ENCODE results near the gene CCR7.

CCR7 gene

DNA sequence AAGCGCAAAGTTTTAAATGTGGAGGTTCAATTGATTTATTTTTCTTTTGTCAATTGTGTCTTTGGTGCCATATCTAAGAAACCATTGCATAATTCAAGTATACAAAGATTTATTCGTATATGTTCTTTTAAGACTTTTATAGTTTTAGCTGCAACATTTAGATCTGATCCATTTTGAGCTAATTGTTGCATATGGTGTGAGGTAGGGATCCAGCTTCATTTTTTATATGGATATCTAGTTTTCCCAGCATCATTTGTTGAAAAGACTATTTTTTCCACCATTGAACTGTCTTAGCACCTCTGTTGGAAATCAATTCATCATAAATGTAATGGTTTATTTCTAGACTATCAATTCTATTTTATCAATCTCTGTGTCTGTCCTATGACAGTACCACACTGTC is 2.1 kb upstream of the CCR7 start:
- TF ChIP-seq EZH2 (IDR thresholded peaks at IDR 0.05) (no peak), FOXP2 (optimal IDR thresholded peaks at IDR 0.05; ENCODE audit: control extremely low read depth, extremely low read length, insufficient read depth) (no peak), POLR2AphosphoS5 (IDR thresholded peaks at IDR 0.05; ENCODE audit: borderline replicate concordance, low read depth, low read length) (no peak)
- Histone ChIP-seq H3K4me3 (no peak overlapping the region), H3K36me3 (ENCODE audit: insufficient read depth, low read length) (no peaks in the 10 kb centered on the region), H3K9me3 (ENCODE audit: low read depth, low read length) (no peaks in the 10 kb centered on the region), H3K9ac (ENCODE audit: insufficient read length) (no peak overlapping the region), H3K27ac (no peak overlapping the region)
- DNase-seq (ENCODE audit: low read depth, low spot score), result no peak

GRCh38 chr17:40565769-40566409 is 617 bp upstream of the CCR7 start:
- TF ChIP-seq POLR2AphosphoS5 (IDR thresholded peaks at IDR 0.05; ENCODE audit: borderline replicate concordance, low read depth, low read length) (no peak), FOXP2 (optimal IDR thresholded peaks at IDR 0.05; ENCODE audit: control extremely low read depth, extremely low read length, insufficient read depth) (no peak), EZH2 (IDR thresholded peaks at IDR 0.05) (no peak)
- H3K27ac ChIP-seq, result no peak overlapping the region
- no peak overlapping the region for H3K9ac ChIP-seq (ENCODE audit: insufficient read length)
- H3K36me3 ChIP-seq (ENCODE audit: insufficient read depth, low read length), result no peaks in the 10 kb centered on the region
- H3K4me3 ChIP-seq, result no peak overlapping the region
- DNase-seq (ENCODE audit: low read depth, low spot score), result no peak
- no peaks in the 10 kb centered on the region for H3K9me3 ChIP-seq (ENCODE audit: low read depth, low read length)

- Histone ChIP-seq H3K9me3 (ENCODE audit: low read depth, low read length) (no peaks in the 10 kb centered on the region), H3K9ac (ENCODE audit: insufficient read length) (no peak overlapping the region), H3K36me3 (ENCODE audit: insufficient read depth, low read length) (no peaks in the 10 kb centered on the region), H3K27ac (no peak overlapping the region), H3K4me3 (no peak overlapping the region)
- TF ChIP-seq EZH2 (IDR thresholded peaks at IDR 0.05) (no peak), POLR2AphosphoS5 (IDR thresholded peaks at IDR 0.05; ENCODE audit: borderline replicate concordance, low read depth, low read length) (no peak), FOXP2 (optimal IDR thresholded peaks at IDR 0.05; ENCODE audit: control extremely low read depth, extremely low read length, insufficient read depth) (no peak)
- DNase-seq (ENCODE audit: low read depth, low spot score), result no peak
Observed at GRCh38 chr17:40564195-40564882, 933 bp downstream of the CCR7 start.

- TF ChIP-seq EZH2 (IDR thresholded peaks at IDR 0.05), result no peak
- TF ChIP-seq POLR2AphosphoS5 (IDR thresholded peaks at IDR 0.05; ENCODE audit: borderline replicate concordance, low read depth, low read length), result no peak
- no peak for TF ChIP-seq FOXP2 (optimal IDR thresholded peaks at IDR 0.05; ENCODE audit: control extremely low read depth, extremely low read length, insufficient read depth)
- no peak overlapping the region for H3K4me3 ChIP-seq
- H3K9ac ChIP-seq (ENCODE audit: insufficient read length), result no peak overlapping the region
- H3K27ac ChIP-seq, result no peak overlapping the region
- no peaks in the 10 kb centered on the region for H3K9me3 ChIP-seq (ENCODE audit: low read depth, low read length)
- no peak for DNase-seq (ENCODE audit: low read depth, low spot score)
- no peaks in the 10 kb centered on the region for H3K36me3 ChIP-seq (ENCODE audit: insufficient read depth, low read length)
Observed at GRCh38 chr17:40563220-40564052, 1.8 kb downstream of the CCR7 start.

DNA sequence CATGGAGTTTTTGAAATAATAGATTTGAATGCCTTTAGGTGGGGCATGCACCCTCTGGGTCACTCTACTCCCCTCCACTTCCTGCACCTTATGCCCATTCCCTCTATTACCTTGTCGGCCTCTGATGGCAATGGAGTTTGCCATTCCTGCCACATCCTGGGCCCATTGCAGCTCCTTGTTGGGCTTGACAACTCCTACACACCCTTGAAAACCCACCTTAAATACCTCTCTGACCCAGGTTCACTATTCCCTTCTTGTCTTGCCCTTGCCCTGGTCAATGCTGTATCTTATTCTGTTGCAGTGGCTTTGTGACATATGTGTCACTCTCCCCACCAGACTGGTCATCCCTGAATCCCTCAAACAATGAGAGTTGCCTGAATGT is 2.4 kb downstream of the CCR7 start:
- no peak for DNase-seq (ENCODE audit: low read depth, low spot score)
- Histone ChIP-seq H3K9ac (ENCODE audit: insufficient read length) (no peak overlapping the region), H3K9me3 (ENCODE audit: low read depth, low read length) (no peaks in the 10 kb centered on the region), H3K4me3 (no peak overlapping the region), H3K27ac (no peak overlapping the region), H3K36me3 (ENCODE audit: insufficient read depth, low read length) (no peaks in the 10 kb centered on the region)
- TF ChIP-seq EZH2 (IDR thresholded peaks at IDR 0.05), result no peak
- TF ChIP-seq POLR2AphosphoS5 (IDR thresholded peaks at IDR 0.05; ENCODE audit: borderline replicate concordance, low read depth, low read length), result no peak
- TF ChIP-seq FOXP2 (optimal IDR thresholded peaks at IDR 0.05; ENCODE audit: control extremely low read depth, extremely low read length, insufficient read depth), result no peak

- H3K9me3 ChIP-seq (ENCODE audit: low read depth, low read length), result no peaks in the 10 kb centered on the region
- H3K9ac ChIP-seq (ENCODE audit: insufficient read length), result no peak overlapping the region
- H3K36me3 ChIP-seq (ENCODE audit: insufficient read depth, low read length), result no peaks in the 10 kb centered on the region
- DNase-seq (ENCODE audit: low read depth, low spot score), result no peak
- no peak overlapping the region for H3K27ac ChIP-seq
- H3K4me3 ChIP-seq, result no peak overlapping the region
- TF ChIP-seq FOXP2 (optimal IDR thresholded peaks at IDR 0.05; ENCODE audit: control extremely low read depth, extremely low read length, insufficient read depth), result no peak
- TF ChIP-seq POLR2AphosphoS5 (IDR thresholded peaks at IDR 0.05; ENCODE audit: borderline replicate concordance, low read depth, low read length), result no peak
- TF ChIP-seq EZH2 (IDR thresholded peaks at IDR 0.05), result no peak
Observed at GRCh38 chr17:40561871-40562611, 3.2 kb downstream of the CCR7 start.

DNA sequence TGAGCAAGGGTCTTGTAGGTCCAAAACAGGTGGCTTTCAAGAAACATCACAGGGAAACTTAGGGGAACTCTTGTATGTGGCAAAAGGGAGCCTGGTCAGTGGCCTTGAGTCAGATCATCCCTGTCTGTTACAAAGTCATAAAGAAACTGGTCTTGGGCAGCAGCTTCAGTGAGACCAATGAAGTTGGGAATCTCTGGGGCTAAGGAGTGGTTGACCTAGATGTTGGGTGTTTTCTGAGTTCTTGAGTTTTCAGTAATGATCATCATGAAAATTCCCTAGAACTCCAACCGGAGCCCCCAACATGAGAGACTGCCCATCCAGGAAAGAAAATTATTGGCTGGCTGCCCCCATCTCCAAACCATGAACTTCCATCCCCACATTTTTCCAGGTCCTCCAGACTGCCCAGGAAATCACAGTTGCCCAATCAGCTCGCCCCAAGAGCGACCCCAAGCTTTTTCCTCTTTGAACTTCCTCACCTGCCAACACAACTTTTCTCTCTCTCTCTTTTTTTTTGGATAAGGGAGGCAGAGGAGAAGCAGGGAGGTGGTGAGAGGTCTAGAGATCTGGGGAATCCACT is 3.9 kb downstream of the CCR7 start:
- no peaks in the 10 kb centered on the region for H3K36me3 ChIP-seq (ENCODE audit: insufficient read depth, low read length)
- no peaks in the 10 kb centered on the region for H3K9me3 ChIP-seq (ENCODE audit: low read depth, low read length)
- no peak overlapping the region for H3K9ac ChIP-seq (ENCODE audit: insufficient read length)
- no peak overlapping the region for H3K4me3 ChIP-seq
- no peak for DNase-seq (ENCODE audit: low read depth, low spot score)
- TF ChIP-seq POLR2AphosphoS5 (IDR thresholded peaks at IDR 0.05; ENCODE audit: borderline replicate concordance, low read depth, low read length) (no peak), FOXP2 (optimal IDR thresholded peaks at IDR 0.05; ENCODE audit: control extremely low read depth, extremely low read length, insufficient read depth) (no peak), EZH2 (IDR thresholded peaks at IDR 0.05) (no peak)
- 0 out of 2 replicates have a peak overlapping the region, but pooled peaks have one; percentile 48 for H3K27ac ChIP-seq

All from SK-N-MC (cell line).